Epithelial cell of esophagus (primary cell): ENCODE measurements around the gene SHE.

Experiments
- DNase-seq: peaks from one replicate; pipeline ENCODE4 v3.0.0; 2010; ENCODE audit warnings: low read depth
- H3K4me3 ChIP-seq: 2 replicates; pipeline ENCODE4 v1.5.1; 2011; ENCODE audit warnings: mild to moderate bottlenecking, low read length, control low read depth
- CTCF ChIP-seq: IDR thresholded peaks from 2 replicates; pipeline ENCODE4 v1.5.1; 2011; ENCODE audit warnings: low read depth, mild to moderate bottlenecking, low read length, control low read depth, inconsistent platforms; ENCODE audit not compliant: insufficient read depth; ENCODE audit errors: missing control alignments

The SHE gene

GRCh38 chr1:154463512-154463990 is 38.7 kb downstream of the SHE start:
- no peak for TF ChIP-seq CTCF
- H3K4me3 ChIP-seq: no peak overlapping the region
- DNase-seq: no peak

- H3K4me3 ChIP-seq: no peak overlapping the region
- DNase-seq: no peak
- TF ChIP-seq CTCF: no peak
These were observed 41.4 kb downstream of the SHE start for GRCh38 chr1:154460695-154461260.

GRCh38 chr1:154459080-154459479 is 43.1 kb downstream of the SHE start:
- TF ChIP-seq CTCF: no peak
- H3K4me3 ChIP-seq: no peak overlapping the region
- DNase-seq: no peak

- DNase-seq: no peak
- no peak overlapping the region for H3K4me3 ChIP-seq
- TF ChIP-seq CTCF: no peak
These were observed 45.6 kb downstream of the SHE start for GRCh38 chr1:154456631-154457030.

GRCh38 chr1:154454386-154455120 is 47.7 kb downstream of the SHE start:
- H3K4me3 ChIP-seq: no peak overlapping the region
- DNase-seq: no peak
- no peak for TF ChIP-seq CTCF

- no peak for TF ChIP-seq CTCF
- peak; percentile 78 for DNase-seq
- H3K4me3 ChIP-seq: no peak overlapping the region
These were observed 48.4 kb downstream of the SHE start for GRCh38 chr1:154453574-154454352.
